Heart left ventricle (tissue), 13 donors: Measurements from ENCODE around the gene TERF2IP.

Experiments
- CTCF ChIP-seq, 12 donors: fragments of 200-600 bp; sonication (generic) in 4 of 12; IDR thresholded peaks; one replicate each; pipeline versions ENCODE4 v1.5.0 to v1.8.0; 2018 to 2022; ENCODE audit warnings: antibody characterized with exemption in 12 of 12, mild to moderate bottlenecking in 5 of 12
- POLR2A ChIP-seq, 2 donors: fragments of 450-650 bp; IDR thresholded peaks; one replicate each; pipeline ENCODE4 v1.6.1; 2017; ENCODE audit warnings: antibody characterized with exemption in 2 of 2, mild to moderate bottlenecking in 2 of 2, moderate library complexity in 2 of 2
- donor health status: ischemic (EF 13 %, LVEDD 7.1; RV severe dilation, severe dysfunction).
- donor health status: DM: no; HTN: yes; CAD: no.
- donor health status: DM: no; HTN: no; CAD: no.
- donor health status: ischemic (EF 25% LVEDD 6.9; RV normal size, moderate dysfunction).
- donor health status: ischemic (EF 25% LVEDD 5.7; RV mildly dilated, moderate dysfunction).
- donor health status: ischemic (EF 35%, LVEDD 5.7; RV mildly dilated, moderate dysfunction).
- donor health status: nonischemic (EF 11% LVEDD 7.7; RV severe dilation, severe dysfunction).
- donor health status: DM: yes; HTN: yes; CAD: no.
- donor health status: PGD.
- donor health status: ischemic (EF 29% LVEDD 5.4; RV normal size, mild dysfunction).
- donor health status: nonischemic (EF 23%, LVEDD 6.1; RV moderate dilation, normal function).

GRCh38 chr16:75660726-75661302 is 13.2 kb downstream of the TERF2IP start:
- peak in 1 of 12 donors; percentile 8 for TF ChIP-seq CTCF (IDR thresholded peaks at IDR 0.05)
- no peak for TF ChIP-seq POLR2A (IDR thresholded peaks at IDR 0.05)
